WTC11 (cell line): Measurements from ENCODE around the gene PSMB2. TPM values are rescaled to one million over a fixed set of nuclear protein-coding genes. Genes with fewer than 3 reads are reported as not detected.
A peak's percentile ranks its signal among the peaks of the same experiment; 100 is the strongest.

ENCODE experiments used
- ATAC-seq: fragments of 200-7000 bp; cut with Tn5 transposase; 2 replicates; pipeline ENCODE4 v1.10.0; 2021; ENCODE audit warnings: mild to moderate bottlenecking, moderate library complexity
- CTCF ChIA-PET: fragments of 300-600 bp; sonication (Branson Sonifier 250); formaldehyde crosslinking; loops from one replicate; lab custom pipeline; 2021; ENCODE audit warnings: antibody characterized with exemption; lab: Charles Lee
- POLR2A ChIA-PET: fragments of 350-600 bp; sonication (Branson Sonifier 250); formaldehyde crosslinking; loops from one replicate; lab custom pipeline; 2021; ENCODE audit warnings: antibody characterized with exemption; lab: Charles Lee
- DNase-seq: peaks from one replicate; pipeline ENCODE4 v3.0.0; 2021; ENCODE audit warnings: low spot score
- H3K27ac Mint-ChIP-seq: 2 replicates; pipeline ENCODE4 v1.8.0; 2021; ENCODE audit warnings: mixed read lengths
- H3K27me3 Mint-ChIP-seq: 2 replicates; pipeline ENCODE4 v1.8.0; 2021; ENCODE audit warnings: low read depth, mild to moderate bottlenecking, moderate library complexity, mixed read lengths
- H3K36me3 Mint-ChIP-seq: 2 replicates; pipeline ENCODE4 v1.8.0; 2021; ENCODE audit warnings: mixed read lengths
- H3K4me1 Mint-ChIP-seq: 2 replicates; pipeline ENCODE4 v1.8.0; 2022; ENCODE audit warnings: mixed read lengths
- H3K4me3 Mint-ChIP-seq: 2 replicates; pipeline ENCODE4 v1.8.0; 2021; ENCODE audit warnings: mild to moderate bottlenecking, moderate library complexity, mixed read lengths
- H3K9me3 Mint-ChIP-seq: 2 replicates; pipeline ENCODE4 v1.8.0; 2021; ENCODE audit warnings: mixed read lengths
- ATF3 ChIP-seq: sonication (generic); formaldehyde crosslinking; conservative IDR thresholded peaks from 2 replicates; pipeline ENCODE4 v1.8.1; 2022; ENCODE audit warnings: mild to moderate bottlenecking, missing genetic modification reagents
- CDX4 ChIP-seq: fragments of 250-450 bp; sonication (Bioruptor Pico); IDR thresholded peaks from 2 replicates; pipeline ENCODE4 v1.9.0; 2021; ENCODE audit warnings: moderate library complexity, mild to moderate bottlenecking, inconsistent platforms, borderline replicate concordance
- CREM ChIP-seq: sonication (generic); formaldehyde crosslinking; IDR thresholded peaks from 2 replicates; pipeline ENCODE4 v1.8.1; 2022; ENCODE audit warnings: mild to moderate bottlenecking, missing genetic modification reagents, moderate library complexity
- E2F5 ChIP-seq: sonication (generic); formaldehyde crosslinking; IDR thresholded peaks from 2 replicates; pipeline ENCODE4 v1.8.1; 2022; ENCODE audit warnings: mild to moderate bottlenecking, moderate library complexity, missing genetic modification reagents
- EMX1 ChIP-seq: fragments of 250-450 bp; sonication (Bioruptor Pico); IDR thresholded peaks from 2 replicates; pipeline ENCODE4 v1.8.0; 2021; ENCODE audit warnings: mild to moderate bottlenecking
- FOXP1 ChIP-seq: sonication (generic); formaldehyde crosslinking; IDR thresholded peaks from 2 replicates; pipeline ENCODE4 v1.8.0; 2022; ENCODE audit warnings: missing genetic modification reagents, mild to moderate bottlenecking, moderate library complexity, borderline replicate concordance
- IRF2 ChIP-seq: sonication (generic); formaldehyde crosslinking; IDR thresholded peaks from 2 replicates; pipeline ENCODE4 v1.8.0; 2022; ENCODE audit warnings: low read depth, missing genetic modification reagents, borderline replicate concordance
- JUN ChIP-seq: sonication (generic); formaldehyde crosslinking; IDR thresholded peaks from 2 replicates; pipeline ENCODE4 v1.8.0; 2023; ENCODE audit warnings: mild to moderate bottlenecking, missing genetic modification reagents
- PRRX2 ChIP-seq: fragments of 250-450 bp; sonication (Bioruptor Pico); IDR thresholded peaks from 2 replicates; pipeline ENCODE4 v1.8.0; 2021; ENCODE audit warnings: mild to moderate bottlenecking
- TEAD1 ChIP-seq: sonication (generic); formaldehyde crosslinking; IDR thresholded peaks from 2 replicates; pipeline ENCODE4 v1.8.0; 2022; ENCODE audit warnings: mild to moderate bottlenecking, missing genetic modification reagents
- ZNF121 ChIP-seq: sonication (generic); formaldehyde crosslinking; IDR thresholded peaks from 2 replicates; pipeline ENCODE4 v1.8.0; 2023; ENCODE audit warnings: missing genetic modification reagents
- ZNF263 ChIP-seq: sonication (generic); formaldehyde crosslinking; IDR thresholded peaks from 2 replicates; pipeline ENCODE4 v1.8.1; 2022; ENCODE audit warnings: low read depth, mild to moderate bottlenecking, moderate library complexity, missing genetic modification reagents
- ZNF281 ChIP-seq: sonication (generic); formaldehyde crosslinking; IDR thresholded peaks from 2 replicates; pipeline ENCODE4 v1.8.0; 2023; ENCODE audit warnings: mild to moderate bottlenecking, missing genetic modification reagents
- ZNF317 ChIP-seq: sonication (generic); formaldehyde crosslinking; IDR thresholded peaks from 2 replicates; pipeline ENCODE4 v1.8.1; 2023; ENCODE audit warnings: low read depth, mild to moderate bottlenecking, moderate library complexity, missing genetic modification reagents, borderline replicate concordance
- ZNF512 ChIP-seq: sonication (generic); formaldehyde crosslinking; IDR thresholded peaks from 2 replicates; pipeline ENCODE4 v1.8.1; 2022; ENCODE audit warnings: missing genetic modification reagents, borderline replicate concordance
- ZNF532 ChIP-seq: fragments of 250-450 bp; sonication (Bioruptor Pico); IDR thresholded peaks from 2 replicates; pipeline ENCODE4 v1.9.0; 2021; ENCODE audit warnings: mild to moderate bottlenecking, borderline replicate concordance
- ZNF671 ChIP-seq: fragments of 250-450 bp; sonication (Bioruptor Pico); IDR thresholded peaks from 2 replicates; pipeline ENCODE4 v1.8.0; 2021; ENCODE audit warnings: mild to moderate bottlenecking
- ZSCAN18 ChIP-seq: fragments of 250-450 bp; sonication (Bioruptor Pico); IDR thresholded peaks from 2 replicates; pipeline ENCODE4 v2.1.2; 2022; ENCODE audit warnings: mild to moderate bottlenecking, moderate library complexity
- total RNA-seq: library from RNA; stranded (reverse); gene quantifications from 3 replicates; pipeline ENCODE4 v1.2.3, GENCODE V29; 2021

The PSMB2 gene
- total RNA-seq, 1 experiment from 2014 or later, result 76.7 TPM

GRCh38 chr1:35644204-35644603, 2.9 kb upstream of the PSMB2 start:
- peaks cover 24% of the 10 kb centered on the region for H3K27me3 Mint-ChIP-seq
- ATAC-seq, result no peak
- ChIA-PET POLR2A (no interaction called here), CTCF (interaction anchor here (0.6 to 3.2 kb wide), 4 partner anchors 58 to 79 kb away, joined by 3 to 15 read pairs (median 8); no protein-coding TSS in a partner anchor)
- DNase-seq, result no peak
- H3K36me3 Mint-ChIP-seq, result peaks cover 3% of the 10 kb centered on the region
- TF ChIP-seq CDX4 (CRISPR knock-in tag), result no peak
- TF ChIP-seq PRRX2 (CRISPR knock-in tag), result no peak
- TF ChIP-seq ZNF671 (CRISPR knock-in tag), result no peak
- no peak for TF ChIP-seq ZNF281 (CRISPR knock-in tag)
- TF ChIP-seq ZSCAN18 (CRISPR knock-in tag), result no peak
- no peak for TF ChIP-seq E2F5 (CRISPR knock-in tag)
- no peak for TF ChIP-seq IRF2
- TF ChIP-seq JUN (CRISPR knock-in tag), result no peak
- TF ChIP-seq TEAD1 (CRISPR knock-in tag), result no peak
- TF ChIP-seq ZNF532 (CRISPR knock-in tag), result no peak
- no peak for TF ChIP-seq EMX1 (CRISPR knock-in tag)
- TF ChIP-seq ZNF317 (CRISPR knock-in tag), result no peak
- no peak for TF ChIP-seq CREM (CRISPR knock-in tag)
- H3K27ac Mint-ChIP-seq, result no peak overlapping the region
- H3K9me3 Mint-ChIP-seq, result no peaks in the 10 kb centered on the region
- H3K4me3 Mint-ChIP-seq, result no peak overlapping the region
- H3K4me1 Mint-ChIP-seq, result peaks cover 9% of the 10 kb centered on the region

- peak overlapping the region; percentile 100 for H3K4me3 Mint-ChIP-seq
- no peak for TF ChIP-seq ZNF512 (CRISPR knock-in tag)
- TF ChIP-seq FOXP1, result no peak
- no peak for TF ChIP-seq ZNF121
- TF ChIP-seq ATF3 (CRISPR knock-in tag), result no peak
- TF ChIP-seq ZNF263 (CRISPR knock-in tag), result no peak
- ChIA-PET CTCF (interaction anchor here (1.3 kb wide), 1 partner anchor 73 kb away, joined by 9 read pairs; no protein-coding TSS in a partner anchor), POLR2A (interaction anchor here (0.8 kb wide), 1 partner anchor 73 kb away, joined by 3 read pairs; no protein-coding TSS in a partner anchor)
- peaks cover 15% of the 10 kb centered on the region for H3K27me3 Mint-ChIP-seq
- H3K27ac Mint-ChIP-seq, result peak overlapping the region; percentile 100
- peaks cover 3% of the 10 kb centered on the region for H3K36me3 Mint-ChIP-seq
- H3K4me1 Mint-ChIP-seq, result peaks cover 17% of the 10 kb centered on the region
- DNase-seq (no peak), ATAC-seq (no peak)
- H3K9me3 Mint-ChIP-seq, result no peaks in the 10 kb centered on the region
Measured at GRCh38 chr1:35642471-35642955, 1.2 kb upstream of the PSMB2 start.
